Measurements from ENCODE around the gene SLC25A1. TPM values are rescaled to one million over a fixed set of nuclear protein-coding genes. Genes with fewer than 3 reads are reported as not detected.

Gene SLC25A1
- total and polyA plus RNA-seq, 2 of the 4 experiments (the other 2 are of a cell fraction), result 41.0 to 56.5 TPM

GRCh38 chr22:19168088-19168890 lies 10.2 kb downstream of the SLC25A1 start:
- Histone ChIP-seq H3K4ac (ENCODE audit: low read depth, low read length) (no peak overlapping the region), H2BK5ac (ENCODE audit: low read depth, low read length, poor library complexity, severe bottlenecking) (no peak overlapping the region), H2AK5ac (ENCODE audit: low read depth, low read length) (no peak overlapping the region), H4K91ac (ENCODE audit: insufficient read depth, low read depth, low read length) (no peak overlapping the region), H3K14ac (replicated peaks; ENCODE audit: low read depth, low read length) (no peak overlapping the region), H3K9me3 (ENCODE audit: control insufficient read depth, insufficient read depth, low read length) (no peaks in the 10 kb centered on the region), H4K20me1 (ENCODE audit: insufficient read depth, low read length) (no peaks in the 10 kb centered on the region), H3K4me2 (ENCODE audit: low read depth, low read length) (no peak overlapping the region), H3K79me1 (ENCODE audit: low read depth in 1 of 2, low read length in 2 of 2) (peaks cover 8 to 28% of the 10 kb centered on the region in 2 experiments), H2BK15ac (ENCODE audit: low read depth, low read length) (no peak overlapping the region), H3K4me1 (ENCODE audit: control insufficient read depth, insufficient read depth, low read length) (peaks cover 16% of the 10 kb centered on the region), H3K9ac (ENCODE audit: low read depth, low read length) (no peak overlapping the region), H3K9me1 (ENCODE audit: insufficient read depth, low read length) (peaks cover 16% of the 10 kb centered on the region), H2AK9ac (replicated peaks; ENCODE audit: low read depth, low read length, poor library complexity) (peak overlapping the region; percentile 42), H2AFZ (replicated peaks; ENCODE audit: low read length, poor library complexity) (peak overlapping the region; percentile 58), H2BK20ac (ENCODE audit: low read depth, low read length) (no peak overlapping the region), H3K27me3 (ENCODE audit: control insufficient read depth, insufficient read depth, low read length) (peaks cover 33% of the 10 kb centered on the region), H3K56ac (ENCODE audit: extremely low read depth, insufficient read depth, low read length) (no peak overlapping the region), H3K18ac (ENCODE audit: low read depth, low read length) (no peak overlapping the region), H3K23ac (ENCODE audit: low read depth, low read length) (no peak overlapping the region), H3K36me3 (ENCODE audit: control insufficient read depth, insufficient read depth, low read length) (no peaks in the 10 kb centered on the region), H2BK120ac (ENCODE audit: low read depth, low read length) (no peak overlapping the region), H4K5ac (ENCODE audit: low read depth, low read length) (no peak overlapping the region), H4K8ac (ENCODE audit: low read depth in 2 of 2, low read length in 2 of 2) (no peak overlapping the region), H3K4me3 (ENCODE audit: insufficient read depth, low read depth, low read length) (no peak overlapping the region), H3K27ac (ENCODE audit: insufficient read depth, low read length) (no peak overlapping the region)
- in situ Hi-C loops (cut with MboI; ENCODE audit: low sequenced_read_pairs) (no loop called here), dilution Hi-C loops (cut with HindIII; ENCODE audit: low sequenced_read_pairs, unreplicated experiment) (no loop called here), intact Hi-C loops (cut with micrococcal nuclease) (no loop called here)
- 73% methylated on average over 9 of the region's 17 CpGs; no CpG with 5 or more reads in 1 of the 2 experiments for WGBS, 2 experiments (ENCODE audit: extremely low coverage in 2 of 2, insufficient read length in 1 of 2)
- BruUV-seq (replicated peaks), result no TSS peak
- ChIA-PET CTCF (no interaction called here), POLR2A (ENCODE audit: unreplicated experiment) (no interaction called here)
- ATAC-seq (ENCODE audit: low read depth) (no peak), DNase-seq (no peak)
- TF ChIP-seq ELK1 (IDR thresholded peaks at IDR 0.05; ENCODE audit: borderline replicate concordance, low read depth, low read length) (no peak), BHLHE40 (IDR thresholded peaks at IDR 0.05; ENCODE audit: low read depth, low read length) (no peak), POLR2A (IDR thresholded peaks at IDR 0.05; ENCODE audit: low read depth, low read length) (no peak), USF2 (IDR thresholded peaks at IDR 0.05; ENCODE audit: low read depth, low read length) (no peak), NFE2L2 (IDR thresholded peaks at IDR 0.05; ENCODE audit: low read depth, low read length) (no peak), RAD21 (IDR thresholded peaks at IDR 0.05; ENCODE audit: low read length) (no peak), MAZ (IDR thresholded peaks at IDR 0.05; ENCODE audit: borderline replicate concordance, low read depth, low read length) (no peak), FOS (IDR thresholded peaks at IDR 0.05; ENCODE audit: low read depth, low read length) (no peak), SMC3 (IDR thresholded peaks at IDR 0.05; ENCODE audit: low read depth, low read length) (no peak), RFX5 (IDR thresholded peaks at IDR 0.05; ENCODE audit: low read depth, low read length) (no peak)
